Measurements from ENCODE around the gene ANAPC2. TPM values are rescaled to one million over a fixed set of nuclear protein-coding genes. Genes with fewer than 3 reads are reported as not detected.

The ANAPC2 gene
- total RNA-seq, 1 donor = 22.9 TPM

DNA sequence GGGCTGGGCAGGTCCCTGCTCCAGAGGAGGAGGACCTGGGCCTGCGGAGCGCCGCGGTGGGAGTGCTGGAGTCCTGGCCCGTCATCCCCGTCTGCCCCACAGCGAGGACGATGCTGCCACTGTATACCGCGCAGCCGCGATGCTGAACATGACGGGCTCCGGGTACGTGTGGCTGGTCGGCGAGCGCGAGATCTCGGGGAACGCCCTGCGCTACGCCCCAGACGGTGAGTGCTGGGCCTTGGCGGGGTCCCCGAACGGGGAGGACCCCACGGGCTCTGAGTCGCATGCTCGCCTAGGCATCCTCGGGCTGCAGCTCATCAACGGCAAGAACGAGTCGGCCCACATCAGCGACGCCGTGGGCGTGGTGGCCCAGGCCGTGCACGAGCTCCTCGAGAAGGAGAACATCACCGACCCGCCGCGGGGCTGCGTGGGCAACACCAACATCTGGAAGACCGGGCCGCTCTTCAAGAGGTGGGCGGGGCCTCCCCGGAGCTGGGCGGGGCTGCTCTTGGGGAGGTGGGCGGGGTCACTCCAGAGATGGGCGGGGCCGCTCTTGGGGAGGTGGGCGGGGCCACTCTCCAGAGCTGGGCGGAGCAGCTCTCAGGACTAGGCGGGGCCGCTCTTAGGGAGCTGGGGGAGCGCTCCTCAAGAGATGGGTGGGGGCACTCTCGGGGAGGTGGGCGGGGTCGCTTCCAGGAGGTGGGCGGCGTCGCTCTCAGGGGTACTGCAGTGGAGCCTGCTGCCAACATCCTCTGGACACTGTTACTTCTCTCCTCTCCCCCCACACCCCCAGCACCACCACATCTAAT is 31.6 kb downstream of the ANAPC2 start:
- peak overlapping the region; percentile 46 for H3K4me3 ChIP-seq (ENCODE audit: low read depth, low read length)
- TF ChIP-seq, protein P1, sequence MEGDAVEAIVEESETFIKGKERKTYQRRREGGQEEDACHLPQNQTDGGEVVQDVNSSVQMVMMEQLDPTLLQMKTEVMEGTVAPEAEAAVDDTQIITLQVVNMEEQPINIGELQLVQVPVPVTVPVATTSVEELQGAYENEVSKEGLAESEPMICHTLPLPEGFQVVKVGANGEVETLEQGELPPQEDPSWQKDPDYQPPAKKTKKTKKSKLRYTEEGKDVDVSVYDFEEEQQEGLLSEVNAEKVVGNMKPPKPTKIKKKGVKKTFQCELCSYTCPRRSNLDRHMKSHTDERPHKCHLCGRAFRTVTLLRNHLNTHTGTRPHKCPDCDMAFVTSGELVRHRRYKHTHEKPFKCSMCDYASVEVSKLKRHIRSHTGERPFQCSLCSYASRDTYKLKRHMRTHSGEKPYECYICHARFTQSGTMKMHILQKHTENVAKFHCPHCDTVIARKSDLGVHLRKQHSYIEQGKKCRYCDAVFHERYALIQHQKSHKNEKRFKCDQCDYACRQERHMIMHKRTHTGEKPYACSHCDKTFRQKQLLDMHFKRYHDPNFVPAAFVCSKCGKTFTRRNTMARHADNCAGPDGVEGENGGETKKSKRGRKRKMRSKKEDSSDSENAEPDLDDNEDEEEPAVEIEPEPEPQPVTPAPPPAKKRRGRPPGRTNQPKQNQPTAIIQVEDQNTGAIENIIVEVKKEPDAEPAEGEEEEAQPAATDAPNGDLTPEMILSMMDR (IDR thresholded peaks at IDR 0.05; ENCODE audit: insufficient read depth, low read depth, low read length) = no peak
- peak; percentile 59 for DNase-seq (ENCODE audit: low read depth)

DNA sequence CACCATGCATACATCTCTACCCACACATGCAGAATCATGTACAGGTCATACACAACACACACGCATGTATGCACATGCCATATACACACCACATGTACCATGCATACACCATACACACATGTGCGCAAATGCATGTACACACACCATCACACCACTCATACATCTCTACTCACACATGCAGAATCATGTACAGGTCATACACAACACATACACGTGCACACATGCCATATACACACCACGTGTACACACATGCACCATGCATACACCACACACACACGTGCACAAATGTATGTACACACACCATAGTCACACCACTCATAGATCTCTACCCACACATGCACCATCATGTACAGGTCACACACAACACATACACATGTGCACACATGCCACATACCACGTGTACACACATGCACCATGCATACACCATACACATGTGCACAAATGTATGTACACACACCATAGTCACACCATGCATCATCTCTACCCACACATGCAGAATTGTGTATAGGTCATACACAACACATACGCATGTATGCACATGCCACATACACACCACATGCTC is 35.4 kb downstream of the ANAPC2 start:
- no peak for DNase-seq (ENCODE audit: low read depth)
- no peak overlapping the region for H3K4me3 ChIP-seq (ENCODE audit: low read depth, low read length)
- TF ChIP-seq, protein P1 (IDR thresholded peaks at IDR 0.05; ENCODE audit: insufficient read depth, low read depth, low read length) = no peak

DNA sequence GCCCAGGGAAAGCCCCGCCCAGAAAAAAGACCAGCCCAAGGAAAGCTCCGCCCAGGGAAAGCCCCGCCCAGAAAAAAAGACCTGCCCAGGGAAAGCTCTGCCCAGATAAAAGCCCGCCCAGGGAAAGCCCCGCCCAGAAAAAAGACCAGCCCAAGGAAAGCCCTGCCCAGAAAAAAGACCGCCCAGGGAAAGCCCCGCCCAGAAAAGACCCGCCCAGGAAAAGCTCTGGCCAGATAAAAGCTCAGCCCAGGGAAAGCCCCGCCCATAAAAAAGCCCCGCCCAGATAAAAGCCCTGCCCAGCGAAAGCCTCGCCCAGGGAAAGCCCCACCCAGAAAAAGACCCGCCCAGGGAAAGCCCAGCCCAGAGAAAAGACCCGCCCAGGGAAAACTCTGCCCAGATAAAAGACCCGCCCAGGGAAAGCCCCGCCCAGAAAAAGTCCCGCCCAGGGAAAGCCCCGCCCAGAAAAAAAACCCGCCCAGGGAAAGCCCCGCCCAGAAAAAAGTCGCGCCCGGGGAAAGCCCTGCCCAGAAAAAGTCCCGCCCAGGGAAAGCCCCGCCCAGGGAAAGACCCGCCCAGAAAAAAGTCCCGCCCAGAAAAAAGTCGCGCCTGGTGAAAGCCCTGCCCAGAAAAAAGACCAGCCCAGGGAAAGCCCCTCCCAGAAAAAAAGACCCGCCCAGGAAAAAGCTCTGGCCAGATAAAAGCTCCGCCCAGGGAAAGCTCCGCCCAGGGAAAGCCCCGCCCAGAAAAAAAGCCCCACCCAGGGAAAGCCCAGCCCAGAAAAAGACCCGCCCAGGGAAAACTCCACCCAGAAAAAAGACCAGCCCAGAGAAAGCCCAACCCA is 37.5 kb downstream of the ANAPC2 start:
- DNase-seq (ENCODE audit: low read depth) = peak; percentile 86
- TF ChIP-seq, protein P1 (IDR thresholded peaks at IDR 0.05; ENCODE audit: insufficient read depth, low read depth, low read length) = no peak
- no peak overlapping the region for H3K4me3 ChIP-seq (ENCODE audit: low read depth, low read length)

DNA sequence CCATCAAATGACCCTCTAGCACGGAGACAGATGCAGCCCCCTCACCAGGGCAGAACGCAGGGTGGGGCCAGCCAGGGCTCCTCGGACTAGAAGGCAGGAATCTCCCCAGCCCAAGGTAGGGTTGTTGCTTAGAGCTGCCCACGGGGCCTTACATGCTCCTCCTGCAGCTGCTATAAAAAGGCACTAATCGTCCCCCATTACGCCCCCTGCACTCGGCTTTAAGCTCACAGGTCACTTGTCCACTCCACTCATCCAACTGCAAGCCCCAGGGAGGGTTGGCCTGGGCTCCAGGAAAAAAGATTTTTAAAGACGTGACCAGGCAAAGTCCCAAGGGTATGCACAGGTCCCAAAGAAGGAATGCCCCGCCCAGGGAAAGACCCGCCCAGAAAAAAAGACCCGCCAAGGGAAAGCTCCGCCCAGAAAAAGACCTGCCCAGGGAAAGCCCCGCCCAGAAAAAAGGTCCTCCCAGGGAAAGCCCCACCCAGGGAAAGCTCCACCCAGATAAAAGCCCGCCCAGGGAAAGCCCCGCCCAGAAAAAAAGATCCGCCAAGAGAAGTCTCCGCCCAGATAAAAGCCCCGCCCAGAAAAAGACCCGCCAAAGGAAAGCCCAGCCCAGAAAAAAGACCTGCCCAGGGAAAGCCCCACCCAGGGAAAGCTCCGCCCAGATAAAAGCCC is 38.3 kb downstream of the ANAPC2 start:
- no peak overlapping the region for H3K4me3 ChIP-seq (ENCODE audit: low read depth, low read length)
- no peak for DNase-seq (ENCODE audit: low read depth)
- TF ChIP-seq, protein P1 (IDR thresholded peaks at IDR 0.05; ENCODE audit: insufficient read depth, low read depth, low read length) = no peak

DNA sequence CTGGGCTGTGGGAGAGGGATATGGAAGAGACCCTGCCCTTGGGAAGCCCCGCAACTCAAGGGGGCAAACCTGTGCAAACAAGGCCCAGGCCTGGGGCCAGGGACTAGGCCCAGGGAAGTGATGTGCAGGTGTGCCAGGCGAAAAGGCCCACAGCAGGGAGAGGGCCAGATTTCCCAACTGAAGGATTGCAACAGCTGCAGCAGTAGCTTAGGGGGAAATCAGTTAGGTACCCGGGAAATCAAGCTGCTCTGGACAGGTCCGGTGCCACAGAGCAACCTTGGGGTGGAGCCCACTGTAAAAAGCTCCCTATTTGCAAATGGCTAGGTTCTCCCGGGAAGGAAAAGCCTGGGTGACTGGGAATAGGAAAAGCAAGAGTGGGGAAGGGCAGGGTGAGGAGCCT is 39.0 kb downstream of the ANAPC2 start:
- DNase-seq (ENCODE audit: low read depth) = no peak
- TF ChIP-seq, protein P1 (IDR thresholded peaks at IDR 0.05; ENCODE audit: insufficient read depth, low read depth, low read length) = no peak

DNA sequence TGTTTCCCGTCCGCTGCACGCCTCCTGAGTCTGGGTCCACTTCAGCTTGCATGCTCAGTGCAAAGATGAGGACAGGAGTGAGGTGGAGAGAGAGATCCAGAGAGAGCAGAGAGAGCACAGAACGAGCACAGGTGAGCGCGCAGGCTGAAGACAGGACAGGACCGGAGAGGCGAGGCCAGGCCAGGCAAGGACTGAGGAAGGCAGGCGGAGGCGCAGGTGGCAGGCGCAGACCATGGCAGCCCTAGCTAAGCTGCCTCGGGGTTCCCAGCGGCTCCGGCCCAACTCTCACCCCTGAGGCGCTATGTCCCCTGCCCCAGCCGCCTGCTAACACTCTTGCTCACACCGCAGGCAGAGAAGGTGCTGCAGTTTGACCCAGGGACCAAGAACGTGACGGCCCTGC is 39.7 kb downstream of the ANAPC2 start:
- TF ChIP-seq, protein P1 (IDR thresholded peaks at IDR 0.05; ENCODE audit: insufficient read depth, low read depth, low read length) = no peak
- no peak overlapping the region for H3K4me3 ChIP-seq (ENCODE audit: low read depth, low read length)
- no peak for DNase-seq (ENCODE audit: low read depth)

More for the DNA sequence above, 39.0 kb downstream of the ANAPC2 start:
- no peak overlapping the region for H3K4me3 ChIP-seq (ENCODE audit: low read depth, low read length)

Measured in fibroblast of villous mesenchyme (primary cell).